Measurements from ENCODE around the gene REXO4.

REXO4 gene

GRCh38 chr9:133375724-133376654 is 41.8 kb downstream of the REXO4 start, which contains the start of the genes STKLD1 and SURF4:
TSS of gene STKLD1 (plus strand) at chr9:133376366. CDS start at chr9:133376474, 108 bp downstream.
TSS of gene SURF4 (minus strand) at chr9:133376060. CDS start at chr9:133375969, 91 bp downstream.
- TF ChIP-seq CTCF (IDR thresholded peaks at IDR 0.05; ENCODE audit: insufficient read depth, low read depth, low read length, missing control alignments), result no peak
- peak within 1 kb of the TSS; percentile 81 for H3K4me3 ChIP-seq (ENCODE audit: low read length)
- peak; percentile 99 for DNase-seq (ENCODE audit: low read depth)

- DNase-seq (ENCODE audit: low read depth), result peak; percentile 60
- no peak for TF ChIP-seq CTCF (IDR thresholded peaks at IDR 0.05; ENCODE audit: insufficient read depth, low read depth, low read length, missing control alignments)
- peak overlapping the region; percentile 81 for H3K4me3 ChIP-seq (ENCODE audit: low read length)
Observed at GRCh38 chr9:133375116-133375723, 42.6 kb downstream of the REXO4 start.

- no peak for TF ChIP-seq CTCF (IDR thresholded peaks at IDR 0.05; ENCODE audit: insufficient read depth, low read depth, low read length, missing control alignments)
- peak; percentile 28 for DNase-seq (ENCODE audit: low read depth)
- H3K4me3 ChIP-seq (ENCODE audit: low read length), result peak overlapping the region; percentile 81
Observed at GRCh38 chr9:133374612-133375115, 43.1 kb downstream of the REXO4 start.

- DNase-seq (ENCODE audit: low read depth), result no peak
- no peak overlapping the region for H3K4me3 ChIP-seq (ENCODE audit: low read length)
Observed at GRCh38 chr9:133372144-133372543, 45.7 kb downstream of the REXO4 start.

GRCh38 chr9:133371261-133371711 is 46.5 kb downstream of the REXO4 start:
- peak; percentile 18 for DNase-seq (ENCODE audit: low read depth)
- H3K4me3 ChIP-seq (ENCODE audit: low read length), result no peak overlapping the region
- TF ChIP-seq CTCF (IDR thresholded peaks at IDR 0.05; ENCODE audit: insufficient read depth, low read depth, low read length, missing control alignments), result peak; percentile 13

More at GRCh38 chr9:133372144-133372543, 45.7 kb downstream of the REXO4 start:
- TF ChIP-seq CTCF (IDR thresholded peaks at IDR 0.05; ENCODE audit: insufficient read depth, low read depth, low read length, missing control alignments), result no peak

GRCh38 chr9:133370685-133371084 is 47.1 kb downstream of the REXO4 start:
- no peak overlapping the region for H3K4me3 ChIP-seq (ENCODE audit: low read length)
- DNase-seq (ENCODE audit: low read depth), result no peak
- no peak for TF ChIP-seq CTCF (IDR thresholded peaks at IDR 0.05; ENCODE audit: insufficient read depth, low read depth, low read length, missing control alignments)

Data from epithelial cell of esophagus (primary cell).